Uterus (tissue), 2 donors: ENCODE data around the gene HMG20A.

Experiments
- POLR2A ChIP-seq, 2 donors: fragments of 450-650 bp; IDR thresholded peaks; one replicate each; pipeline ENCODE4 v1.6.1; 2016; ENCODE audit warnings: antibody characterized with exemption in 2 of 2, mild to moderate bottlenecking in 1 of 2, moderate library complexity in 1 of 2
- TF ChIP-seq, protein P1 (sequence below), 4 experiments: fragments of 200-600 bp in 2 of 4; fragments of 450-650 bp in 2 of 4; sonication (generic) in 2 of 4; IDR thresholded peaks; one replicate each; pipeline ENCODE4 v1.5.1; 2016 to 2019; ENCODE audit warnings: antibody characterized with exemption in 4 of 4, mild to moderate bottlenecking in 2 of 4, moderate library complexity in 1 of 4

DNA sequence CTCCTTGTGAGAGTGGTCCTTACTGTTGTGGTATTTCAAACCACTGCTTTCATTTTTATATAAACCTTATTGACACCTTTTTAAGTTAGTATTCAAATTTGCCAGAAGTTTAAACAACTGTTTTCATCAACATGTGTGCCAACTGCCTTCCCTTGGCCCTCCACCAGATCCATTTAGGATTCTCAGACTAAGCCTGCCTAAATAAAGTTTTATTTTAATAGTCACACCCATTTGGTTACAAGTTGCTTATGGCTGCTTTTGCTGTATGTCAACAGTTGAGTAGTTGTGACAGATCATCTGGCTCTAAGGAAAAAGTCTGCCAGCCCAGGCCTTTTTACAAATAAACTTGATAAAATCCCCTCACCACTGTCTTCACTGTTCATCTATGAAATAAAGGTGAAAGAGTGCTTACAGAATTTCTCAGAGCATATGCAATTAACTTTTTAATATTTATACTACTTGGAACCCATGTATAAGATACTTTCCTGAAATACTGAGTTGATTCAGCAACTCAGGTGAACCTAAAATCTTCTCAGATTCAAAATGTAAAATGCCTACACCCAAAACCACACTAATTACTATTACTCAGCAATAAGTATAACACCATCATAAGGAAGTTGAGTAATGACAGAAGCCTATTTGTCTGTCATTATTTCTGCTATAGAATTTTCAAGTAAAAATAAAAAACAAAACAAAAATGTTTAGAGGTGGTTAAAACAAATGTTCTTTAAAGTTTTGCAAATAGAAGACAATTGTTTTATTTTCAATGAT is 35.9 kb upstream of the HMG20A start:
- TF ChIP-seq, protein P1, sequence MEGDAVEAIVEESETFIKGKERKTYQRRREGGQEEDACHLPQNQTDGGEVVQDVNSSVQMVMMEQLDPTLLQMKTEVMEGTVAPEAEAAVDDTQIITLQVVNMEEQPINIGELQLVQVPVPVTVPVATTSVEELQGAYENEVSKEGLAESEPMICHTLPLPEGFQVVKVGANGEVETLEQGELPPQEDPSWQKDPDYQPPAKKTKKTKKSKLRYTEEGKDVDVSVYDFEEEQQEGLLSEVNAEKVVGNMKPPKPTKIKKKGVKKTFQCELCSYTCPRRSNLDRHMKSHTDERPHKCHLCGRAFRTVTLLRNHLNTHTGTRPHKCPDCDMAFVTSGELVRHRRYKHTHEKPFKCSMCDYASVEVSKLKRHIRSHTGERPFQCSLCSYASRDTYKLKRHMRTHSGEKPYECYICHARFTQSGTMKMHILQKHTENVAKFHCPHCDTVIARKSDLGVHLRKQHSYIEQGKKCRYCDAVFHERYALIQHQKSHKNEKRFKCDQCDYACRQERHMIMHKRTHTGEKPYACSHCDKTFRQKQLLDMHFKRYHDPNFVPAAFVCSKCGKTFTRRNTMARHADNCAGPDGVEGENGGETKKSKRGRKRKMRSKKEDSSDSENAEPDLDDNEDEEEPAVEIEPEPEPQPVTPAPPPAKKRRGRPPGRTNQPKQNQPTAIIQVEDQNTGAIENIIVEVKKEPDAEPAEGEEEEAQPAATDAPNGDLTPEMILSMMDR (IDR thresholded peaks at IDR 0.05), result no peak
- TF ChIP-seq POLR2A (IDR thresholded peaks at IDR 0.05), result no peak
